GM12873 (cell line): ENCODE measurements around the gene CEMP1.
A peak's percentile ranks its signal among the peaks of the same experiment; 100 is the strongest.

Experiments
- CTCF ChIP-seq: IDR thresholded peaks from 2 replicates; pipeline ENCODE4 v1.5.1; 2012; ENCODE audit warnings: low read depth, mild to moderate bottlenecking, moderate library complexity, low read length, control low read depth; ENCODE audit not compliant: insufficient read depth; ENCODE audit errors: missing control alignments

The CEMP1 gene

GRCh38 chr16:2513405-2514332 is 17.5 kb downstream of the CEMP1 start, which contains the start of gene ATP6V0C:
TSS of gene ATP6V0C (plus strand) at chr16:2513952. CDS start at chr16:2514104, 152 bp downstream.
- no peak for TF ChIP-seq CTCF

- peak; percentile 18 for TF ChIP-seq CTCF
Measured at GRCh38 chr16:2512735-2513404, 18.3 kb downstream of the CEMP1 start.

GRCh38 chr16:2511996-2512734 is 19.0 kb downstream of the CEMP1 start:
- TF ChIP-seq CTCF: no peak

GRCh38 chr16:2511128-2511800 is 19.9 kb downstream of the CEMP1 start:
- no peak for TF ChIP-seq CTCF

DNA sequence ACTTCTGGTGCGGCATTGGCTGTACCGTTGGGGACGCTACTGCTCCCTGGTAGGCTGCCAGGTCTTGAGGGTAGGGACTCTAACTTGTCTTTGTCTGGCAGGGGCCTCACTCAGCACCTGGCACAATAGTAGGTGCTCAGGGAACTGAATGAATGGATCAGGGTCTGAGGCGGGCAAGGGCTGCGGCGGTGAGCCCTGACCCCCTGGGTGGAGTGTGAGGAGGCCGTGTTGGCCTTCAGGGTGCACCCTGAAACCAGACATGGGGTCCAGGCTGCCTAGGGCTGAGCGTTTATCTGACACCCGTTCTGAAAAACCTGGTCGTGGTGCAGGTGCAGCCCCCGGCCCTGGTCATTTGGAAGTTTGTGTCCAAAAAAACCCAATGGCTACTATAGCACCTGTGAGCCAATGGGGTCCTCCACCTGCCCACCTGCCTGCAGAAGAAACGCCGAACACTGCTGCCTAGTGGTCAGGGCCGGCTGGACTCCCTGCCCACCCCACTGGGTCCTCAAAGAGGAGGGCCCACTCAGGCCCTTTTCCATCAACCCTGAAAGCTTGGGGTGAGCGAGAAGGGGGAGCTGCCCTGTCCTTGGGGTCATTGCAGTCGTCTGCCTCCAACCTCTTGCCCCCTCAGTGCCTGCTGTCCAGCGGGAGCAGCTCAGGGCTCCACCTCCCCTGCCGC is 22.3 kb downstream of the CEMP1 start:
- TF ChIP-seq CTCF: no peak

GRCh38 chr16:2507665-2508064 is 23.5 kb downstream of the CEMP1 start:
- TF ChIP-seq CTCF: no peak
